Neural crest cell (in vitro differentiated cells): ENCODE measurements around the gene CREBRF. TPM values are rescaled to one million over a fixed set of nuclear protein-coding genes. Genes with fewer than 3 reads are reported as not detected.

Experiments used
- DNase-seq: peaks from one replicate; pipeline ENCODE4 v3.0.0; 2021; ENCODE audit warnings: low read depth, mixed read lengths, low spot score
- H3K27ac Mint-ChIP-seq: one replicate; pipeline ENCODE4 v1.8.0; 2021; ENCODE audit warnings: mild to moderate bottlenecking, mixed read lengths; ENCODE audit not compliant: unreplicated experiment
- H3K27me3 Mint-ChIP-seq: 2 replicates; pipeline ENCODE4 v1.8.0; 2021; ENCODE audit warnings: low read depth, mild to moderate bottlenecking, mixed read lengths
- H3K36me3 Mint-ChIP-seq: 2 replicates; pipeline ENCODE4 v1.8.0; 2021; ENCODE audit warnings: low read depth, mild to moderate bottlenecking, mixed read lengths
- H3K4me1 Mint-ChIP-seq: 2 replicates; pipeline ENCODE4 v1.8.0; 2021; ENCODE audit warnings: mixed read lengths
- H3K4me3 Mint-ChIP-seq: one replicate; pipeline ENCODE4 v1.8.0; 2021; ENCODE audit warnings: mild to moderate bottlenecking, mixed read lengths
- H3K9me3 Mint-ChIP-seq: 2 replicates; pipeline ENCODE4 v1.8.0; 2021; ENCODE audit warnings: mixed read lengths
- CTCF ChIP-seq: fragments of 200-600 bp; sonication (generic); conservative IDR thresholded peaks from 2 replicates; pipeline ENCODE4 v1.5.0; 2021; ENCODE audit warnings: antibody characterized with exemption, mild to moderate bottlenecking
- total RNA-seq: library from RNA; stranded (reverse); gene quantifications from 2 replicates; pipeline ENCODE4 v1.2.1, GENCODE V29; 2021

CREBRF gene
- total RNA-seq, 1 donor from 2014 or later, result 5.2 TPM

GRCh38 chr5:173159256-173159655, 103.1 kb downstream of the CREBRF start:
- no peak overlapping the region for H3K4me3 Mint-ChIP-seq
- H3K4me1 Mint-ChIP-seq, result no peaks in the 10 kb centered on the region
- H3K27me3 Mint-ChIP-seq, result no peaks in the 10 kb centered on the region
- H3K27ac Mint-ChIP-seq, result no peak overlapping the region
- no peak for TF ChIP-seq CTCF
- no peaks in the 10 kb centered on the region for H3K9me3 Mint-ChIP-seq
- DNase-seq, result no peak
- H3K36me3 Mint-ChIP-seq, result no peaks in the 10 kb centered on the region

DNA sequence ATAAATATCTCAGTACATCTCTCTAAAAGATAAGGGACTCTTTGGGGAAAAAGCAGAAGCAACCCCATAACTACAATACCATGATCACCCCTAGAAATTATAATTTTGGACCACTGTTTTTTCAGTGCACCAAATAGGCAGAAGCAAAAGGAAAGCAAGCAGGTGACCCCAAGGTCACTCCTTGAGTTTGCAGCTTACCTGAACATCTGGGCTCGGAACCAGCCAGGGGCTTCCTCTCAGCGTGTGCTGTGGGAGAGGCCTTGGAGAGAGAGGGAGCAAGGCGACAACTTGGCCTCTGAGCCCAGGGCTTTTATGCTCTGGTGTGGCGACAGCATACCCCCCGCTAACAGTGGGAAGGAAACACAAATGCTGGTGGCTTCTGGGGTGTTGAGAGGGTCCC, 105.0 kb downstream of the CREBRF start:
- no peaks in the 10 kb centered on the region for H3K4me1 Mint-ChIP-seq
- no peaks in the 10 kb centered on the region for H3K9me3 Mint-ChIP-seq
- no peak overlapping the region for H3K4me3 Mint-ChIP-seq
- no peak for TF ChIP-seq CTCF
- DNase-seq, result no peak
- no peaks in the 10 kb centered on the region for H3K36me3 Mint-ChIP-seq
- no peaks in the 10 kb centered on the region for H3K27me3 Mint-ChIP-seq
- H3K27ac Mint-ChIP-seq, result no peak overlapping the region

DNA sequence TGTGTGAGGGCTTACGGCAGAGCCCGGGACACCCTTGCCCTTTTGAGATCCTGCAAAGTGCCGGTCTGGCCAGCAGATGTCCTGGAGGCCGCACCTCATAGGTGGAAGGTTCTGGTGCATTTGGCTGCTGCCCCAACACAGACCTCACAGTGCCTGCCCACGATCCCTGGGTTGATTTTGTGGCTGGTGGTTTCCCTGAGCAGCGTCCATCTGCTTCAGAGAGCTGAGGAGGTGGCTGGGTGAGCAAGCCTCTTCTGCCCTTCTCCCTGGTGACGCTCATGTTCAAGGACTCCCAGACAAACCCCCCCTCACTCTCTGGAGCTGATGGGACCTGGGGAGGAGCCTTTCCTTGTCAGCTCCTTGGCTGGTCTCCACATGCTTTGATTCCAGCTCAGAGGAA, 107.1 kb downstream of the CREBRF start:
- H3K36me3 Mint-ChIP-seq, result no peaks in the 10 kb centered on the region
- no peak for DNase-seq
- H3K4me3 Mint-ChIP-seq, result no peak overlapping the region
- TF ChIP-seq CTCF, result no peak
- no peaks in the 10 kb centered on the region for H3K4me1 Mint-ChIP-seq
- H3K27ac Mint-ChIP-seq, result no peak overlapping the region
- H3K9me3 Mint-ChIP-seq, result no peaks in the 10 kb centered on the region
- peaks cover 2% of the 10 kb centered on the region for H3K27me3 Mint-ChIP-seq

- Mint-ChIP-seq H3K36me3 (no peaks in the 10 kb centered on the region), H3K4me3 (no peak overlapping the region), H3K27me3 (peaks cover 2% of the 10 kb centered on the region), H3K4me1 (no peaks in the 10 kb centered on the region), H3K9me3 (no peaks in the 10 kb centered on the region), H3K27ac (no peak overlapping the region)
- TF ChIP-seq CTCF, result no peak
- DNase-seq, result no peak
Measured at GRCh38 chr5:173165177-173166016, 109.2 kb downstream of the CREBRF start.

GRCh38 chr5:173172166-173172565, 116.0 kb downstream of the CREBRF start:
- no peaks in the 10 kb centered on the region for H3K36me3 Mint-ChIP-seq
- peaks cover 2% of the 10 kb centered on the region for H3K27me3 Mint-ChIP-seq
- DNase-seq, result no peak
- no peak overlapping the region for H3K4me3 Mint-ChIP-seq
- no peak for TF ChIP-seq CTCF
- H3K9me3 Mint-ChIP-seq, result no peaks in the 10 kb centered on the region
- H3K27ac Mint-ChIP-seq, result no peak overlapping the region
- H3K4me1 Mint-ChIP-seq, result peaks cover 4% of the 10 kb centered on the region
